Measurements from ENCODE around the gene MACF1.

DNA sequence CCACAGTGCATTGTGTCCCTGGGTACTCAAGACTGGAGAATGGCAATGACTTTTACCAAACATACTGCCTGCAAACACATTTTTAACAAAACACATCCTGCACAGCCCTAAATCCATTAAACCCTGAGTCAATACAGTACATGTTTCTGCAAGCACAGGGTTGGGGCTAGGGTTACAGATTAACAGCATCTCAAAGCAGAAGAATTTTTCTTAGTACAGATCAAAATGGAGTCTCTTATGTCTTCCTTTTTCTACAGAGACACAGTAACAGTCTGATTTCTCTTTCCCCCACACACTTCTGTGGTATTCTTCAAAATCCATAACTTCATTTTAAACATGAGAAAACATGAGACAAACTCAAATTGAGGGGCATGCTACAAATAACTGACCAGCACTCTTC is 300.8 kb downstream of the MACF1 start:
- TF ChIP-seq, protein P1, sequence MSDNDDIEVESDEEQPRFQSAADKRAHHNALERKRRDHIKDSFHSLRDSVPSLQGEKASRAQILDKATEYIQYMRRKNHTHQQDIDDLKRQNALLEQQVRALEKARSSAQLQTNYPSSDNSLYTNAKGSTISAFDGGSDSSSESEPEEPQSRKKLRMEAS (IDR thresholded peaks at IDR 0.05; ENCODE audit: low read depth, low read length), result no peak
- TF ChIP-seq, protein P2, sequence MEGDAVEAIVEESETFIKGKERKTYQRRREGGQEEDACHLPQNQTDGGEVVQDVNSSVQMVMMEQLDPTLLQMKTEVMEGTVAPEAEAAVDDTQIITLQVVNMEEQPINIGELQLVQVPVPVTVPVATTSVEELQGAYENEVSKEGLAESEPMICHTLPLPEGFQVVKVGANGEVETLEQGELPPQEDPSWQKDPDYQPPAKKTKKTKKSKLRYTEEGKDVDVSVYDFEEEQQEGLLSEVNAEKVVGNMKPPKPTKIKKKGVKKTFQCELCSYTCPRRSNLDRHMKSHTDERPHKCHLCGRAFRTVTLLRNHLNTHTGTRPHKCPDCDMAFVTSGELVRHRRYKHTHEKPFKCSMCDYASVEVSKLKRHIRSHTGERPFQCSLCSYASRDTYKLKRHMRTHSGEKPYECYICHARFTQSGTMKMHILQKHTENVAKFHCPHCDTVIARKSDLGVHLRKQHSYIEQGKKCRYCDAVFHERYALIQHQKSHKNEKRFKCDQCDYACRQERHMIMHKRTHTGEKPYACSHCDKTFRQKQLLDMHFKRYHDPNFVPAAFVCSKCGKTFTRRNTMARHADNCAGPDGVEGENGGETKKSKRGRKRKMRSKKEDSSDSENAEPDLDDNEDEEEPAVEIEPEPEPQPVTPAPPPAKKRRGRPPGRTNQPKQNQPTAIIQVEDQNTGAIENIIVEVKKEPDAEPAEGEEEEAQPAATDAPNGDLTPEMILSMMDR (IDR thresholded peaks at IDR 0.05; ENCODE audit: low read depth, low read length), result no peak

Data from NB4 (cell line).